Activated T-helper 2 cell treated with anti-CD3 and anti-CD28 coated beads, Interferon-gamma antibody, Interleukin-2, Interleukin-4, amounts not matched to agents 10 μg/mL and 5 μg/mL and 100 μg/mL, durations not matched to agents 14 hours and 24 hours and 36 hours (primary cell): ENCODE data around the gene TRAK1. TPM values are rescaled to one million over a fixed set of nuclear protein-coding genes. Genes with fewer than 3 reads are reported as not detected.

ENCODE experiments used
- DNase-seq: peaks from one replicate; pipeline ENCODE4 v3.0.0; 2021; ENCODE audit warnings: low spot score
- H3K27ac Mint-ChIP-seq: one replicate; pipeline ENCODE4 v1.8.0; 2021; ENCODE audit warnings: mixed read lengths
- H3K27me3 Mint-ChIP-seq: one replicate; pipeline ENCODE4 v1.8.0; 2021; ENCODE audit warnings: low read depth, mixed read lengths
- H3K36me3 Mint-ChIP-seq: one replicate; pipeline ENCODE4 v1.8.0; 2021; ENCODE audit warnings: low read depth, mixed read lengths
- H3K4me1 Mint-ChIP-seq: one replicate; pipeline ENCODE4 v1.8.0; 2021; ENCODE audit warnings: low read depth, mixed read lengths
- H3K4me3 Mint-ChIP-seq: one replicate; pipeline ENCODE4 v1.8.0; 2021; ENCODE audit warnings: low read depth, mild to moderate bottlenecking, moderate library complexity, mixed read lengths
- H3K9me3 Mint-ChIP-seq: one replicate; pipeline ENCODE4 v1.8.0; 2021; ENCODE audit warnings: mixed read lengths
- intact Hi-C: fragments of 100-400 bp; cut with micrococcal nuclease; formaldehyde crosslinking; loops from one replicate; pipeline ENCODE4 v1.15.1; 2023
- total RNA-seq: library from RNA; stranded (reverse); gene quantifications from 2 replicates; pipeline ENCODE4 v1.2.3, GENCODE V29; 2022

TRAK1 gene
- total RNA-seq, 1 donor from 2014 or later, result 37.8 TPM

DNA sequence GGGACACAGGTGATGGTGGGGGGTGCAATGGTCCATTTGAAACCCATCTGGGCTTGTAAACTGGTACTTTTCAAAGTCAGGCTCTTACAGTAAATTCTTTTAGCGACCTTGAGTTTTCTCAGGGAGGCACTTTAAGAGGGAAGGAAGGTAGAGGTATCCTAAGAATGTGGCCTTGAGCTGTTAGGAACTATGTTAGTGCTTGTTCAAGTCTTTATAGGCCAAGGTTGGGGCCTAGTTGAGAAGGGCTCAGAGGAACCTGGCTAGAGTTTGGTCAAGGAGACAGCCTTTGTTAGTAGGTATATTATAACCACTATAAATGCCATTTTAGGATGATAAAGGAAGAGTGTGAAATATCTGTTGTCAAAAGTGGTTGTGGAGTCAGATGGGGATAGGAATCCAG is 184.1 kb downstream of the TRAK1 start:
- Mint-ChIP-seq H3K27ac (no peak overlapping the region), H3K9me3 (peaks cover 14% of the 10 kb centered on the region), H3K4me1 (no peaks in the 10 kb centered on the region), H3K4me3 (no peak overlapping the region), H3K36me3 (peaks cover 4% of the 10 kb centered on the region), H3K27me3 (peaks cover 3% of the 10 kb centered on the region)
- DNase-seq, result no peak
- intact Hi-C loops, result no loop called here

Other genes with a start within 250 kb of the TRAK1 start
- gene ULK4, start 129.3 kb upstream of the TRAK1 start, total RNA-seq, result 7.5 and 8.1 TPM in 2 replicates
- gene CCK, start 174.8 kb downstream of the TRAK1 start, total RNA-seq, result not detected in 2 replicates